IMR-90 (cell line): Measurements from ENCODE around the gene ATF5. TPM values are rescaled to one million over a fixed set of nuclear protein-coding genes. Genes with fewer than 3 reads are reported as not detected.

ENCODE experiments used
- ATAC-seq: fragments of 200-7000 bp; cut with Tn5 transposase; 2 replicates; pipeline ENCODE4 v1.9.1; 2020; ENCODE audit warnings: low read depth, mild to moderate bottlenecking, moderate library complexity
- BruUV-seq: library from RNA; stranded (reverse); fragments of 400-500 nt; replicated peaks from 2 replicates; lab custom pipeline; 2021; lab: Mats Ljungman, UMichigan
- CTCF ChIA-PET: fragments of 300-600 bp; formaldehyde crosslinking; extraction: SDS; loops from one replicate; lab custom pipeline; 2021; ENCODE audit warnings: antibody characterized with exemption; lab: Yijun Ruan, JAX
- POLR2A ChIA-PET: fragments of 300-600 bp; sonication (Branson Sonifier 250); formaldehyde crosslinking; loops from one replicate; lab custom pipeline; 2022; ENCODE audit warnings: antibody characterized with exemption; ENCODE audit not compliant: unreplicated experiment; lab: Charles Lee
- DNase-seq: peaks from one replicate; pipeline ENCODE4 v3.0.0; 2013
- H2AFZ ChIP-seq: replicated peaks from 2 replicates; pipeline ENCODE3; 2013; ENCODE audit warnings: low read length, mild to moderate bottlenecking; ENCODE audit not compliant: poor library complexity
- H2AK5ac ChIP-seq: 2 replicates; pipeline ENCODE4 v1.6.1; 2013; ENCODE audit warnings: low read depth, low read length, inconsistent platforms
- H2AK9ac ChIP-seq: replicated peaks from 2 replicates; pipeline ENCODE3; 2013; ENCODE audit warnings: mild to moderate bottlenecking, low read depth, low read length, moderate library complexity; ENCODE audit not compliant: poor library complexity
- H2BK120ac ChIP-seq: 2 replicates; pipeline ENCODE4 v1.6.1; 2013; ENCODE audit warnings: low read depth, low read length, inconsistent platforms
- H2BK15ac ChIP-seq: 3 replicates; pipeline ENCODE4 v1.6.1; 2013; ENCODE audit warnings: low read depth, low read length, inconsistent platforms
- H2BK20ac ChIP-seq: 2 replicates; pipeline ENCODE4 v1.6.1; 2013; ENCODE audit warnings: low read depth, mild to moderate bottlenecking, inconsistent platforms, low read length, moderate library complexity
- H2BK5ac ChIP-seq: 2 replicates; pipeline ENCODE4 v1.6.1; 2013; ENCODE audit warnings: mild to moderate bottlenecking, low read depth, low read length, inconsistent platforms; ENCODE audit not compliant: poor library complexity, severe bottlenecking
- H3K14ac ChIP-seq: replicated peaks from 2 replicates; pipeline ENCODE4 v1.6.1; 2013; ENCODE audit warnings: low read depth, low read length, inconsistent platforms
- H3K18ac ChIP-seq: 2 replicates; pipeline ENCODE4 v1.6.1; 2013; ENCODE audit warnings: low read depth, low read length, control low read depth
- H3K23ac ChIP-seq: 2 replicates; pipeline ENCODE4 v1.6.1; 2013; ENCODE audit warnings: low read depth, low read length, inconsistent platforms
- H3K27ac ChIP-seq: 2 replicates; pipeline ENCODE4 v1.5.1; 2013; ENCODE audit warnings: mild to moderate bottlenecking, control low read depth, low read length; ENCODE audit not compliant: insufficient read depth
- H3K27me3 ChIP-seq: 2 replicates; pipeline ENCODE4 v1.6.1; 2013; ENCODE audit warnings: low read length; ENCODE audit not compliant: control insufficient read depth, insufficient read depth
- H3K36me3 ChIP-seq: 2 replicates; pipeline ENCODE4 v1.6.1; 2013; ENCODE audit warnings: low read length, mixed read lengths; ENCODE audit not compliant: control insufficient read depth, insufficient read depth
- H3K4ac ChIP-seq: 2 replicates; pipeline ENCODE4 v1.6.1; 2013; ENCODE audit warnings: low read depth, low read length, inconsistent platforms
- H3K4me1 ChIP-seq: 2 replicates; pipeline ENCODE4 v1.6.1; 2013; ENCODE audit warnings: low read length, mixed read lengths; ENCODE audit not compliant: control insufficient read depth, insufficient read depth
- H3K4me2 ChIP-seq: 2 replicates; pipeline ENCODE4 v1.6.1; 2013; ENCODE audit warnings: low read depth, mild to moderate bottlenecking, control low read depth, low read length, moderate library complexity
- H3K4me3 ChIP-seq: 2 replicates; pipeline ENCODE4 v1.5.1; 2013; ENCODE audit warnings: low read depth, mild to moderate bottlenecking, control low read depth, low read length, moderate library complexity; ENCODE audit not compliant: insufficient read depth
- H3K56ac ChIP-seq: 2 replicates; pipeline ENCODE4 v1.6.1; 2013; ENCODE audit warnings: low read length, inconsistent platforms; ENCODE audit not compliant: insufficient read depth; ENCODE audit errors: extremely low read depth
- H3K79me1 ChIP-seq, 2 experiments: 2 replicates each; pipeline ENCODE4 v1.6.1; 2013; ENCODE audit warnings: low read length in 2 of 2, inconsistent platforms in 1 of 2, low read depth in 1 of 2
- H3K9ac ChIP-seq: 2 replicates; pipeline ENCODE4 v1.6.1; 2013; ENCODE audit warnings: low read depth, low read length, control low read depth
- H3K9me1 ChIP-seq: 2 replicates; pipeline ENCODE4 v1.6.1; 2013; ENCODE audit warnings: low read length, inconsistent platforms; ENCODE audit not compliant: insufficient read depth
- H3K9me3 ChIP-seq: 2 replicates; pipeline ENCODE4 v1.6.1; 2013; ENCODE audit warnings: low read length; ENCODE audit not compliant: control insufficient read depth, insufficient read depth
- H4K20me1 ChIP-seq: 2 replicates; pipeline ENCODE4 v1.6.1; 2013; ENCODE audit warnings: low read length, inconsistent platforms; ENCODE audit not compliant: insufficient read depth
- H4K5ac ChIP-seq: 2 replicates; pipeline ENCODE4 v1.6.1; 2013; ENCODE audit warnings: mild to moderate bottlenecking, low read depth, low read length, control low read depth
- H4K8ac ChIP-seq, 2 experiments: 2 replicates each; pipeline ENCODE4 v1.6.1; 2013; ENCODE audit warnings: low read depth in 2 of 2, low read length in 2 of 2, control low read depth in 1 of 2, inconsistent platforms in 1 of 2
- H4K91ac ChIP-seq: 2 replicates; pipeline ENCODE4 v1.6.1; 2013; ENCODE audit warnings: low read depth, low read length, inconsistent platforms; ENCODE audit not compliant: insufficient read depth
- CEBPB ChIP-seq: IDR thresholded peaks from 2 replicates; pipeline ENCODE4 v1.6.1; 2012; ENCODE audit warnings: low read depth, low read length, improper control_type of control experiment
- CHD1 ChIP-seq: IDR thresholded peaks from 2 replicates; pipeline ENCODE4 v1.6.1; 2012; ENCODE audit warnings: low read depth, low read length, improper control_type of control experiment
- FOS ChIP-seq: fragments of 150-350 bp; IDR thresholded peaks from 2 replicates; pipeline ENCODE4 v1.6.1; 2016; ENCODE audit warnings: low read depth, low read length
- MAFK ChIP-seq: IDR thresholded peaks from 2 replicates; pipeline ENCODE4 v1.6.1; 2012; ENCODE audit warnings: low read depth, low read length, improper control_type of control experiment
- MAZ ChIP-seq: IDR thresholded peaks from 2 replicates; pipeline ENCODE4 v1.6.1; 2012; ENCODE audit warnings: low read depth, mild to moderate bottlenecking, low read length, improper control_type of control experiment, moderate library complexity, borderline replicate concordance
- NFE2L2 ChIP-seq: fragments of 150-350 bp; IDR thresholded peaks from 2 replicates; pipeline ENCODE4 v1.6.1; 2016; ENCODE audit warnings: low read depth, mild to moderate bottlenecking, low read length
- POLR2A ChIP-seq: IDR thresholded peaks from 2 replicates; pipeline ENCODE4 v1.6.1; 2012; ENCODE audit warnings: mild to moderate bottlenecking, low read depth, low read length
- RCOR1 ChIP-seq: IDR thresholded peaks from 2 replicates; pipeline ENCODE4 v1.6.1; 2012; ENCODE audit warnings: mild to moderate bottlenecking, low read length, improper control_type of control experiment; ENCODE audit not compliant: insufficient replicate concordance
- WGBS, 2 experiments: methylation state at CpG; one replicate each; pipeline versions ENCODE4 v1.1.5 to v1.1.7; 2013; ENCODE audit warnings: missing lambda C conversion rate in 2 of 2; ENCODE audit not compliant: insufficient read length in 1 of 2; ENCODE audit errors: extremely low coverage in 2 of 2; 5-methylcytosine and 5-hydroxymethylcytosine counted together
- dilution Hi-C: fragments of 300-500 bp; cut with HindIII; formaldehyde crosslinking; loops from one replicate; pipeline ENCODE4 v1.14.3; 2018; ENCODE audit warnings: low sequenced_read_pairs; ENCODE audit not compliant: unreplicated experiment
- in situ Hi-C: fragments of 300-500 bp; cut with MboI; formaldehyde crosslinking; loops from 3 replicates; pipeline ENCODE4 v1.14.3; 2019; ENCODE audit warnings: low sequenced_read_pairs, inconsistent platforms, mixed read lengths
- intact Hi-C: fragments of 100-400 bp; cut with micrococcal nuclease; formaldehyde crosslinking; loops from 2 replicates; pipeline ENCODE4 v1.10.0; 2022
- polyA plus RNA-seq, 3 experiments: library from polyadenylated mRNA; depleted of rRNA; stranded (reverse); fragments of >200 nt; gene quantifications; 2 replicates each; pipeline ENCODE4 v1.2.3, GENCODE V29; 2012; ENCODE audit warnings: low replicate concordance in 1 of 3
- total RNA-seq: library from RNA; depleted of rRNA; stranded (reverse); fragments of >200 nt; gene quantifications from 2 replicates; pipeline ENCODE4 v1.2.3, GENCODE V29; 2012
- TF ChIP-seq, protein P1 (sequence below): fragments of 150-350 bp; IDR thresholded peaks from 2 replicates; pipeline ENCODE4 v1.6.1; 2016; ENCODE audit warnings: low read depth, mild to moderate bottlenecking, low read length, moderate library complexity, borderline replicate concordance
- TF ChIP-seq, protein P2 (sequence below): fragments of 150-350 bp; IDR thresholded peaks from 2 replicates; pipeline ENCODE4 v1.6.1; 2017; ENCODE audit warnings: mild to moderate bottlenecking, antibody characterized with exemption, low read length, low read depth
- TF ChIP-seq, protein P3 (sequence below): conservative IDR thresholded peaks from 2 replicates; pipeline ENCODE4 v1.5.1; 2012; ENCODE audit warnings: mild to moderate bottlenecking, low read depth, low read length, improper control_type of control experiment

ATF5 gene
- total and polyA plus RNA-seq, 2 of the 4 experiments (the other 2 are of a cell fraction) = 2.7 to 15.7 TPM

DNA sequence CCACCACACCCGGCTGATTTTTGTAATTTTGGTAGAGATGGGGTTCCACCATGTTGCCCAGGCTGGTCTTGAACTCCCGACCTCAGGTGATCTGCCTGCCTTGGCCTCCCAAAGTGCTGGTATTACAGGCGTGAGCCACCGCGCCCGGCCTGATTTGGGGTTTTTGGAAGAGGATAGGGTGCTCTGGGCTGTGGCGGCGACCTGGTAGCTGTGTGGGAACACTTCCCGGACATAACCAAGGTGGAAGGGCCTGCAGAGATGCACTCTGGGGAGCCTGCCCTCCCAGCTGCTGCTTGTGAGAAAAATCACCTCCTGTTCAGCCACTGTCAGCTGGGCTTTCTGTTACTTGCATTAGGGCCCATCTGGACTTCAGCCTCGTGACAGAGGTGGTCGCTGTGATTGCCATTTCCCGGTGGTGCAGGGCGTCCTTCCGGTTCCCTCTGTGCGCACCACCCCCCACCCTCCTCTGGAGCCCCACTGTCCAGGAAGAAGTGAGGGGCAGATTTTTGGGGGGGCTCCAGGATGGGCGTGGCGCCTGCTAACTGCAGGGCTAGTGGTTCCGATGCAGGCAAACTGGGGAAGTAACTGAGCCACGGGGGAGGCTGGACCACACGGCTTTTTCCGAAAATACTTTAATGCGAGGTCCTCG is 39.8 kb upstream of the ATF5 start:
- Histone ChIP-seq H2BK5ac (no peak overlapping the region), H3K23ac (no peak overlapping the region), H2BK20ac (no peak overlapping the region), H3K4me2 (no peak overlapping the region), H2AK5ac (no peak overlapping the region), H3K9ac (no peak overlapping the region), H3K14ac (no peak overlapping the region), H2BK15ac (no peak overlapping the region), H2BK120ac (no peak overlapping the region), H3K18ac (no peak overlapping the region), H3K27ac (no peak overlapping the region), H3K36me3 (peaks cover 18% of the 10 kb centered on the region), H3K9me1 (no peaks in the 10 kb centered on the region), H3K4me1 (peaks cover 2% of the 10 kb centered on the region; the same call in 1 of the 2 replicates), H2AFZ (no peak overlapping the region), H4K8ac (no peak overlapping the region), H4K91ac (no peak overlapping the region), H4K20me1 (no peaks in the 10 kb centered on the region), H3K79me1 (no peaks in the 10 kb centered on the region), H2AK9ac (no peak overlapping the region), H3K56ac (no peak overlapping the region), H3K4me3 (no peak overlapping the region), H3K4ac (no peak overlapping the region), H4K5ac (no peak overlapping the region), H3K9me3 (no peaks in the 10 kb centered on the region), H3K27me3 (peaks cover 8% of the 10 kb centered on the region; the same call in 1 of the 2 replicates)
- CTCF ChIA-PET = no interaction called here
- in situ Hi-C loops = no loop called here
- BruUV-seq = no TSS peak
- TF ChIP-seq, protein P1, sequence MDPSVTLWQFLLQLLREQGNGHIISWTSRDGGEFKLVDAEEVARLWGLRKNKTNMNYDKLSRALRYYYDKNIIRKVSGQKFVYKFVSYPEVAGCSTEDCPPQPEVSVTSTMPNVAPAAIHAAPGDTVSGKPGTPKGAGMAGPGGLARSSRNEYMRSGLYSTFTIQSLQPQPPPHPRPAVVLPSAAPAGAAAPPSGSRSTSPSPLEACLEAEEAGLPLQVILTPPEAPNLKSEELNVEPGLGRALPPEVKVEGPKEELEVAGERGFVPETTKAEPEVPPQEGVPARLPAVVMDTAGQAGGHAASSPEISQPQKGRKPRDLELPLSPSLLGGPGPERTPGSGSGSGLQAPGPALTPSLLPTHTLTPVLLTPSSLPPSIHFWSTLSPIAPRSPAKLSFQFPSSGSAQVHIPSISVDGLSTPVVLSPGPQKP = no peak
- TF ChIP-seq CEBPB (no peak), MAZ (no peak), POLR2A (no peak), RCOR1 (no peak), FOS (no peak), NFE2L2 (no peak), CHD1 (no peak), MAFK (no peak)
- TF ChIP-seq, protein P2, sequence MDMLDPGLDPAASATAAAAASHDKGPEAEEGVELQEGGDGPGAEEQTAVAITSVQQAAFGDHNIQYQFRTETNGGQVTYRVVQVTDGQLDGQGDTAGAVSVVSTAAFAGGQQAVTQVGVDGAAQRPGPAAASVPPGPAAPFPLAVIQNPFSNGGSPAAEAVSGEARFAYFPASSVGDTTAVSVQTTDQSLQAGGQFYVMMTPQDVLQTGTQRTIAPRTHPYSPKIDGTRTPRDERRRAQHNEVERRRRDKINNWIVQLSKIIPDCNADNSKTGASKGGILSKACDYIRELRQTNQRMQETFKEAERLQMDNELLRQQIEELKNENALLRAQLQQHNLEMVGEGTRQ = no peak
- TF ChIP-seq, protein P3, sequence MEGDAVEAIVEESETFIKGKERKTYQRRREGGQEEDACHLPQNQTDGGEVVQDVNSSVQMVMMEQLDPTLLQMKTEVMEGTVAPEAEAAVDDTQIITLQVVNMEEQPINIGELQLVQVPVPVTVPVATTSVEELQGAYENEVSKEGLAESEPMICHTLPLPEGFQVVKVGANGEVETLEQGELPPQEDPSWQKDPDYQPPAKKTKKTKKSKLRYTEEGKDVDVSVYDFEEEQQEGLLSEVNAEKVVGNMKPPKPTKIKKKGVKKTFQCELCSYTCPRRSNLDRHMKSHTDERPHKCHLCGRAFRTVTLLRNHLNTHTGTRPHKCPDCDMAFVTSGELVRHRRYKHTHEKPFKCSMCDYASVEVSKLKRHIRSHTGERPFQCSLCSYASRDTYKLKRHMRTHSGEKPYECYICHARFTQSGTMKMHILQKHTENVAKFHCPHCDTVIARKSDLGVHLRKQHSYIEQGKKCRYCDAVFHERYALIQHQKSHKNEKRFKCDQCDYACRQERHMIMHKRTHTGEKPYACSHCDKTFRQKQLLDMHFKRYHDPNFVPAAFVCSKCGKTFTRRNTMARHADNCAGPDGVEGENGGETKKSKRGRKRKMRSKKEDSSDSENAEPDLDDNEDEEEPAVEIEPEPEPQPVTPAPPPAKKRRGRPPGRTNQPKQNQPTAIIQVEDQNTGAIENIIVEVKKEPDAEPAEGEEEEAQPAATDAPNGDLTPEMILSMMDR = no peak
- dilution Hi-C loops = no loop called here
- POLR2A ChIA-PET = no interaction called here
- WGBS, 2 experiments = 100% methylated on average over 6 of the region's 23 CpGs; no CpG with 5 or more reads in 1 of the 2 experiments
- DNase-seq (no peak), ATAC-seq (no peak)
- intact Hi-C loops = no loop called here
